MM.1S (cell line): Measurements from ENCODE around the gene GNG3.

Source experiments
- CTCF ChIP-seq: fragments of 300-600 bp; sonication (generic); IDR thresholded peaks from 2 replicates; pipeline ENCODE4 v1.5.1; 2016; ENCODE audit warnings: antibody characterized with exemption, low read length, mixed read lengths
- EZH2phosphoT487 ChIP-seq: fragments of 300-600 bp; sonication (generic); IDR thresholded peaks from 2 replicates; pipeline ENCODE4 v1.6.1; 2018; ENCODE audit warnings: antibody characterized with exemption, low read length

GRCh38 chr11:62694455-62695167 lies 12.9 kb upstream of the GNG3 start:
- TF ChIP-seq CTCF (peak; percentile 83), EZH2phosphoT487 (no peak)
